ENCODE results near the gene C2orf74. TPM values are rescaled to one million over a fixed set of nuclear protein-coding genes. Genes with fewer than 3 reads are reported as not detected.
"Not testable (repeated sequence)": the region's sequence is repeated elsewhere in the genome, so short reads cannot be mapped to it uniquely, and the experiment has no call there.

Gene C2orf74
- total and polyA plus RNA-seq, 12 donors = 6.3 to 74.8 (median 31.3) TPM

- H3K4me3 ChIP-seq = no peak overlapping the region
- no peak for TF ChIP-seq CTCF (IDR thresholded peaks at IDR 0.05)
- TF ChIP-seq POLR2A (IDR thresholded peaks at IDR 0.05) = no peak
- H3K27me3 ChIP-seq = no peaks in the 10 kb centered on the region
- H3K4me1 ChIP-seq (replicated peaks in 1 of 2) = peaks cover 27 to 32% of the 10 kb centered on the region in 2 donors
- DNase-seq = no peak
- H3K27ac ChIP-seq = no peak overlapping the region
- no peaks in the 10 kb centered on the region for H3K9me3 ChIP-seq (replicated peaks in 1 of 3)
- peaks cover 0 to 76% of the 10 kb centered on the region in 2 donors for H3K36me3 ChIP-seq (replicated peaks in 1 of 2)
- WGBS, 4 donors = 91 to 94% (median 92%) methylated on average over 3 of the region's 3 CpGs
- intact Hi-C loops (cut with DNase I) = no loop called here
Measured at GRCh38 chr2:61184263-61184662, 22.3 kb downstream of the C2orf74 start.

GRCh38 chr2:61185231-61185728, 23.3 kb downstream of the C2orf74 start:
- TF ChIP-seq POLR2A (IDR thresholded peaks at IDR 0.05) = no peak
- TF ChIP-seq CTCF (IDR thresholded peaks at IDR 0.05) = no peak
- intact Hi-C loops (cut with DNase I) = no loop called here
- Histone ChIP-seq H3K27me3 (no peaks in the 10 kb centered on the region), H3K36me3 (replicated peaks in 1 of 2) (peaks cover 0 to 81% of the 10 kb centered on the region in 2 donors), H3K4me1 (replicated peaks in 1 of 2) (peaks cover 18 to 22% of the 10 kb centered on the region in 2 donors), H3K9me3 (replicated peaks in 1 of 3) (no peaks in the 10 kb centered on the region), H3K4me3 (no peak overlapping the region), H3K27ac (no peak overlapping the region)
- no peak for DNase-seq

- intact Hi-C loops (cut with DNase I) = no loop called here
- peaks cover 0 to 75% of the 10 kb centered on the region in 2 donors for H3K36me3 ChIP-seq (replicated peaks in 1 of 2)
- TF ChIP-seq POLR2A (IDR thresholded peaks at IDR 0.05) (no peak), CTCF (IDR thresholded peaks at IDR 0.05) (no peak)
Measured at GRCh38 chr2:61187085-61187484, 25.1 kb downstream of the C2orf74 start.

GRCh38 chr2:61193670-61194561, 31.9 kb downstream of the C2orf74 start:
- TF ChIP-seq POLR2A (IDR thresholded peaks at IDR 0.05) (no peak), CTCF (IDR thresholded peaks at IDR 0.05) (no peak)
- Histone ChIP-seq H3K27me3 (no peaks in the 10 kb centered on the region), H3K4me3 (no peak overlapping the region), H3K9me3 (replicated peaks in 1 of 3) (no peaks in the 10 kb centered on the region), H3K36me3 (replicated peaks in 1 of 2) (peaks cover 0 to 16% of the 10 kb centered on the region in 2 donors), H3K4me1 (replicated peaks in 1 of 2) (no peaks in the 10 kb centered on the region), H3K27ac (no peak overlapping the region)
- DNase-seq = no peak
- intact Hi-C loops (cut with DNase I) = no loop called here
- 85 to 97% (median 86%) methylated on average over 4 of the region's 4 CpGs for WGBS, 4 donors

More at GRCh38 chr2:61187085-61187484, 25.1 kb downstream of the C2orf74 start:
- WGBS, 4 donors = 78 to 89% (median 83%) methylated on average over 4 of the region's 4 CpGs
- Histone ChIP-seq H3K4me3 (no peak overlapping the region), H3K9me3 (replicated peaks in 1 of 3) (no peaks in the 10 kb centered on the region), H3K27ac (no peak overlapping the region), H3K4me1 (replicated peaks in 1 of 2) (peaks cover under 1 to 4% of the 10 kb centered on the region in 2 donors), H3K27me3 (no peaks in the 10 kb centered on the region)
- DNase-seq = no peak

GRCh38 chr2:61194646-61195045, 32.7 kb downstream of the C2orf74 start:
- H3K4me1 ChIP-seq (replicated peaks in 1 of 2); H3K9me3 ChIP-seq (replicated peaks in 1 of 3); H3K27ac ChIP-seq; DNase-seq; H3K4me3 ChIP-seq; H3K27me3 ChIP-seq; intact Hi-C loops (cut with DNase I): not testable (repeated sequence)
- peaks cover 0 to 11% of the 10 kb centered on the region in 2 donors for H3K36me3 ChIP-seq (replicated peaks in 1 of 2)
- 85 to 96% (median 92%) methylated on average over 13 to 15 of the region's 15 CpGs for WGBS, 4 donors
